Measurements from ENCODE around the gene RNF144A.

GRCh38 chr2:6881046-6881445, 36.2 kb upstream of the RNF144A start:
- TF ChIP-seq CTCF (IDR thresholded peaks at IDR 0.05) (no peak), POLR2A (IDR thresholded peaks at IDR 0.05) (no peak), POLR2AphosphoS5 (IDR thresholded peaks at IDR 0.05) (no peak)
